ENCODE measurements around the gene RNF32. TPM values are rescaled to one million over a fixed set of nuclear protein-coding genes. Genes with fewer than 3 reads are reported as not detected.

Gene RNF32
- 0.38 TPM for total RNA-seq
- long read RNA-seq: 0 reads

DNA sequence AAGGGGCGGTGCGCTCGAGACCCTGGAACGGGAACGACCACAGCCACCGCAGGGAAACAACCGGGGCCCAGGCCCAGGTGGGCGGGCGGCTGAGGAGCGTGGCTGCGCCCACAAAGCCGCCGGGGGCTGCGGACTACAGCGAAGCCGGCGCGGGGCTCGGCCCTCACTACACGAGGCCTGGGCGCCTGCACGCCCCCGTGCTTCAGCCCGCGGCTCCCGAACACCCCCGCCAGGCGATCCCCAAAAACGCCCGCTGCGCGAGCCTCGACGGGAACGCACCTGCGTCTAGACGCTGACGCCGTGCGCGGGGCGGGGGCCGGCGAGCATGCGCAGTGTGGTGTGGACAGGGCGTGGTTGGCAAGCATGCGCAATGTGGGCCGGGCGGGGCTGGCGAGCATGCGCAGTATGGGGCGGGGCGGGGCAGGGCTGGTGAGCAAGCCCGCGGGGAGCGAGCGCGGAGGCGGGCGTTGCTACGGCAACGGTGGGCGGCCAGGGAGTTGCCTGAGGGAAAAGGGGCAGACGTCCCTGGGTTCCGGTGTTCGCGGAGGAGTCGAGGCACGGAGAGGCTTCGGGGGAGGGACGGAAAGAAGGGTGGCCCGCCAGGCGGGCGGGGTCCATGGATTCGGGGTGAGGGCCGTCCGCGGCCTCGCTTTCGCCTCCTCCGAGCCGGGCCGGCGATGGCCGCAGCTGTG lies at the start of gene RNF32:
TSS of gene RNF32 (plus strand) at position 518 of the 692 bp plus-strand sequence. CDS start 3,104 bp downstream, outside the sequence.
- intact Hi-C loops (cut with DNase I): no loop called here
- peak; percentile 97 for DNase-seq (ENCODE audit: low spot score)

- no peak for DNase-seq (ENCODE audit: low spot score)
- intact Hi-C loops (cut with DNase I): no loop called here
Measured at GRCh38 chr7:156592155-156592884, 48.3 kb upstream of the RNF32 start.

GRCh38 chr7:156594283-156595080 lies 46.1 kb upstream of the RNF32 start:
- intact Hi-C loops (cut with DNase I): no loop called here

DNA sequence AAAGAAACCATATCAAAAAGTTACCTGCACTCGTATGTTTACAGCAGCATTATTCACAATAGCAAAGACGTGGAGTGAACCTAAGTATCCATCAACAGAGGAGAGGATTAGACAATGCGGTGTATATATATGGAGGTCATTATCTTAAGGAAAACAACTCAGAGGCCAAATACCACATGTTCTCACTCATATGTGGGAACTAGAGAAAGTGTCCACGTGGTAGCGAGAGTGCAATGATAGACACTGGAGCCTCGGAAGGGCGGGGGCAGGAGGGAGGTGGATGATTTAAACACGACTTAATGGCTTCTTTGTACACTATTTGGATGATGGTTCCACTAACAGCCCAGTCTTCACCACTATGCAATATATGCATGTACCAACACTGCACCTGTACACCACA lies 40.1 kb upstream of the RNF32 start:
- intact Hi-C loops (cut with DNase I): no loop called here
- no peak for DNase-seq (ENCODE audit: low spot score)

More at GRCh38 chr7:156594283-156595080, 46.1 kb upstream of the RNF32 start:
- no peak for DNase-seq (ENCODE audit: low spot score)

DNA sequence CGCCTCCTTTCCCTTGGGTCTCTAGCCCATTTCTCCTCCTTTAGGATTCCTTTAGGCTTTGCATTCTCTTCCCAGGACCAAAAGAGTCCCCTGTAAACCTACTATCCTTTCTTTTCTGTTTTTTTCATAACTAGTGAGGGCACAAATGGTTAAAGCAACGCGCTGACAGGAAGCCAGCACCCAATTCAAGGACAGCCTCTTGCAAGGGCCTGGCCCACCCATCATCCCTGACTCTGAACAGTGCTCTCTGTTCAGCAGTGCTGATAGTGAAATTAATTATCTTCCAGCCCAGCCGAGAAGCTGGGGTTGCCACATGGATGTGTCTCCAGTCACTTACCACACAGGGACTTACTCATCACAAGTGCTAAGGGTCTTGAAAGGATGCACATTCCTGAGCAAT lies 38.3 kb upstream of the RNF32 start:
- DNase-seq (ENCODE audit: low spot score): no peak
- intact Hi-C loops (cut with DNase I): no loop called here

DNA sequence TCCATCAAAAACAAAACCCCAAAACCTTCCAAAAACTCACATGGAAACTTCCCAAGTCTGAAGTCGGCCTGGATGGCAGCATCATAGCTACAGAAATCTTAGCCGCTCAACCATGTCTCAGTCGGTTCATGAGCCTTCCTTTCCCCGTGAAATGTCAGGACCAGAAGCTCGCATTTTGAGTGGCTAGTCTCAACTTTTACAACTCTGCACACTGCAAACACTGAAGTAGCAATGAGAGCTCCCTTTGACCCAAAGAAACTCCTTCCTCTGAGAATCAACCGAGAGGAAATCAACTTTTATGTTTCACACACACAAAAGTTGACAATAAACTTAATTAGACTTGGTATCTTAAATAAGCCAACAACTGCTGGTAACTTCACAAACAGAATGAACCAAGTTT lies 37.6 kb upstream of the RNF32 start:
- intact Hi-C loops (cut with DNase I): no loop called here
- DNase-seq (ENCODE audit: low spot score): no peak

- no peak for DNase-seq (ENCODE audit: low spot score)
- intact Hi-C loops (cut with DNase I): no loop called here
Measured at GRCh38 chr7:156603629-156604028, 36.9 kb upstream of the RNF32 start.

DNA sequence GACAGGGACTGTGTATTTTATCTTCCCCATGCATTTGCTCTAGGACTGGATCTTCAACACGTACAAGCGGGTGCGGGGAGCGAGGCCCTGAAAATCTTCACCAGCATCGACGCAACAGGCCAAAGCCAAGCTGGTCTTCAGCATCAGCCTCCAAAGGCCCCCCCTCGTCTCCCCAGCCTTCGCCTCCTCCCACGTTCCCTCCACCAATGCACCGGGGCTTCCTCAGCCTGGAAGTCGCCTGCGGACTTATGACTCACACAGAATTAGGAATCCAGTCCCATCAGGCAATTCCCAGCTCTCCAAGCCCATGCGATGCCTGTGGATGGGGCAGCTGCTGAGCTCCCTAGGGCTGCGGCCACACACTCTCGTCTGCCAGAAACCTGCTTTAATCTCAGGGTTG lies 36.3 kb upstream of the RNF32 start:
- no peak for DNase-seq (ENCODE audit: low spot score)
- intact Hi-C loops (cut with DNase I): no loop called here

DNA sequence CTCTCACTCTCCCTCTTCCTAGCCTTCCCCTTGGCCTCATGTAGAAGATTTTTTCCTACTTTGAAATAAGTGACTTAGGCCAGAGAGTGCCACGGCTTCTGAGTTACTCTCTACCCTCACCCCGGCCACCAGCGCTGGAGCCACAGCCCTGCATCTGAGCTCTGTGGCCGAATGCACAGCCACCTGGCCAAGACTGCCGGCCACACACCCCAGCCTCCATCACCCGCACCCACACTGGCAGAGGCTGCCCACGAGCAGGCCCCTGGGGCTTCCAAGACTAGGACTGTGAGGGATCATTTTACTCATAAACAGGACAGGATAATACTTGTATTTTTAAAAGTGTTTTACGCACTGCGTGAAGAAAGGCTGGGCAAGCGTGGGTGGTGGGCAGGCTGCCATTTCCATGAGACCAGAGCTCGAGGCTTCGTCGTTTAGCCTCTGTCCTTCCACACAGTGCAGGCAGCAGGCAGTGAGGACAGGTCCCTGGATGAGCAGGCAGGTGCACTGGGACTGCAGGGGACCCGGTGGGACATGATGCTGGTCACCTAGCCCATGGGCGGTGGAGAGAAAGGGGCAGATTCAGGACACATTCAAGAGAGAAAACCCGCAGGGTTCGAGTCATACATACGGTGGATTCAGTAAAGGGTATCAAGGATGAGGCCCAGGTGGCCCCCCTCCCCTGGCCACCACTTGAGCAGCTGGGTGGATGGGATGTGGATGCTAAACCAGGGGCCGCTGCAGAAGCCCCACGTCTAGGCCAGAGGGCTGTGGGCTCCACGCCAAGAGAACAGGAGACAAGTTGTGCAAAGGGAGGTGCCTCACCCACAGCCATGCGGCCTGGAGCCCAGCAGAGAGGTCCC lies 35.5 kb upstream of the RNF32 start:
- no peak for DNase-seq (ENCODE audit: low spot score)
- intact Hi-C loops (cut with DNase I): no loop called here

GRCh38 chr7:156606135-156606534 lies 34.4 kb upstream of the RNF32 start:
- DNase-seq (ENCODE audit: low spot score): no peak
- intact Hi-C loops (cut with DNase I): no loop called here

GRCh38 chr7:156606691-156607331 lies 33.8 kb upstream of the RNF32 start:
- DNase-seq (ENCODE audit: low spot score): no peak
- intact Hi-C loops (cut with DNase I): no loop called here

DNA sequence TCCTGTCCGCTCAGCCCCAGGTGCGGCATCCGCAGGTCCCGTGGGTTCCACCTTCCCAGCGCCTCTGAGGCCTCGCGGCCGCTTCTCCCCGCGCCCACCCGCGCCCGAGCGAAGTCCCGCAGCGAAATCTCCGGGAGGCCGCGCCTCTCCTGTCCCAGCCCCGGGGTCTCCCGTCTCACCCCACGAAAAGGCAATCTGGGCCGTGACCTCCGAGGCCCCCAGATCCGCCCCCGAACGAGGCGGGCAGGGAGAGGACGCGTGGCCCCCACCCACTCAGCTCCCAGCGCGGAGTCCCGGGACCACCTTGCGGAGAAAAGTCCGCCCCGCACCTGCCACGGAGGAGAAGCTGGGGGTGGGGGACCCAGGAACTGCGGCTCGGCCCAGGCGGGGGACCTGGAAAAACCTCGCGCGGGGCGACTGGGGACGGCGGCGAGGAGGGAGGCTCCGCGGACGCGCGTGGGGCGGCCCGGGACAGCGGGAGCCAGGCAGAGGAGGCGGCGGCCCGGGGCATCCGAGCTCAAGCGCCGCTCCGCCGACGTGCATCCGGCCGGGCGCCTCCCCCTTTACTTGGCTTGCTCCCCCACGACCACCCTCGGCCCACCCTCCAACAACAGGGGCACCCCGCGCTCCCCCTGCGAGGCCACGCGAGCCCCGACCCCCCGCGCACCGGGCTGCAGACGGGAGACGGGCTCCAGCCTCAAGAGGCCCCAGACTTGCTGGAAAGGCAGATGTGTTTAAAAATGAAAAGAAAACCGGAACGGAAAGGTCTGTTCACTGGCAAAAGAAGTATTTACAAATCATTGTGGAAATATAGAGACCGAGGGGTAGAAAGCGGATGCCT lies 33.0 kb upstream of the RNF32 start:
- intact Hi-C loops (cut with DNase I): no loop called here
- DNase-seq (ENCODE audit: low spot score): no peak

- intact Hi-C loops (cut with DNase I): no loop called here
- DNase-seq (ENCODE audit: low spot score): no peak
Measured at GRCh38 chr7:156608173-156608478, 32.4 kb upstream of the RNF32 start.

DNA sequence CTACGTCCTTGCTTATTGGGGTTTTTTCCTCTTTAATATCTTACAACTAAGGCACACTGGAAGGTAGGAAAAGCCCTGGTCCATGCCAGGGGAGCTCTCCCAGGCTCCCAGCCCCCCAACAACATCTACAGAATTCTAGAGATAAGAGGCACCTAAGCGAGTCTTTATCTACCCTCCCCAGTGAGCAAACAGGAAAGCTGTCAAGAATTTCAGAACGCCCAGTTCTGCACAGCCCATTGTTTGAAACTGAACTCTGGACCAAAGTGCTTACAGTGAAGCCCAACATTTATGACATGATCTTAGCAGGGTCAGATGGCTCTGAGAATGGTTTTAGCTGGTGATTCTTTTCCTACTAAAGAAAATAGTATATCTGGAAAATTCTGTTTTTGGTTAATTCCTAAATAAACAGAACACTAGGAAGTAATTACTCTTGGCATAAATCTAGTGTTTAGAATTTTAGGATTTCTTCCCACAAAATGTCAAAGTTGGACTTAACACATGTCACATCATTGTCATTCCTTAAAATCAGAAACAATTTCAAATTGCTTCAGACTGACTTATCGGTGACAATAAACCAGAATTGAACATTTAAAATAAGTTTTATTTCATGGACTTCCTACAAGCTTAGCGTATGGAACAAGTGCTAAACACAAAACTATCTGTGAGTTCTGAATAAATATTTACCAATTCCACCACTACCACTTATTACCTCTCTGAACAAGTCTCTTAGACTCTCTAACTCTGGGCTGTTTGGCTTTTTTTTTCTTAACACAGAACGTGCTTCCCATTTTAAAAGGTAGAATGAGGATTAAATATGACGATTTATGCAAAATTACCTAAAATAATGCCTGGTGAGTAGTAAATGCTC lies 31.3 kb upstream of the RNF32 start:
- intact Hi-C loops (cut with DNase I): no loop called here
- no peak for DNase-seq (ENCODE audit: low spot score)

- DNase-seq (ENCODE audit: low spot score): no peak
- intact Hi-C loops (cut with DNase I): no loop called here
Measured at GRCh38 chr7:156610130-156610529, 30.4 kb upstream of the RNF32 start.

- intact Hi-C loops (cut with DNase I): no loop called here
- no peak for DNase-seq (ENCODE audit: low spot score)
Measured at GRCh38 chr7:156610601-156611000, 30.0 kb upstream of the RNF32 start.
